Effector memory CD4-positive, alpha-beta T cell (primary cell): Measurements from ENCODE around the gene NLRP10.
"Not testable (repeated sequence)": the region's sequence is repeated elsewhere in the genome, so short reads cannot be mapped to it uniquely, and the experiment has no call there.

ENCODE experiments used
- DNase-seq, 3 donors: peaks; one replicate each; pipeline ENCODE4 v3.0.0-alpha.2; 2020
- H3K27ac ChIP-seq: 2 replicates; pipeline ENCODE4 v1.7.0; 2013; ENCODE audit warnings: mild to moderate bottlenecking, low read length, moderate library complexity; ENCODE audit not compliant: insufficient read depth, poor library complexity, severe bottlenecking
- H3K27me3 ChIP-seq: replicated peaks from 2 replicates; pipeline ENCODE4 v1.7.0; 2013; ENCODE audit warnings: mild to moderate bottlenecking, low read length; ENCODE audit not compliant: insufficient read depth, control insufficient read depth, poor library complexity, severe bottlenecking
- H3K36me3 ChIP-seq: 2 replicates; pipeline ENCODE4 v1.7.0; 2013; ENCODE audit warnings: mild to moderate bottlenecking, low read length, moderate library complexity; ENCODE audit not compliant: control insufficient read depth, insufficient read depth
- H3K4me1 ChIP-seq: 2 replicates; pipeline ENCODE4 v1.7.0; 2013; ENCODE audit warnings: low read length, mild to moderate bottlenecking; ENCODE audit not compliant: control insufficient read depth, insufficient read depth, poor library complexity, severe bottlenecking
- H3K4me3 ChIP-seq: 2 replicates; pipeline ENCODE4 v1.7.0; 2013; ENCODE audit warnings: low read length, low read depth, mild to moderate bottlenecking; ENCODE audit not compliant: insufficient read depth, poor library complexity, severe bottlenecking
- H3K9me3 ChIP-seq: 2 replicates; pipeline ENCODE4 v1.7.0; 2013; ENCODE audit warnings: mild to moderate bottlenecking, low read length, moderate library complexity; ENCODE audit not compliant: control insufficient read depth

The NLRP10 gene

GRCh38 chr11:8002676-8003075, 37.4 kb upstream of the NLRP10 start:
- no peak for DNase-seq
- Histone ChIP-seq H3K36me3 (peaks cover 19% of the 10 kb centered on the region), H3K9me3 (no peaks in the 10 kb centered on the region), H3K27me3 (no peaks in the 10 kb centered on the region), H3K27ac (no peak overlapping the region), H3K4me1 (no peaks in the 10 kb centered on the region), H3K4me3 (no peak overlapping the region)

GRCh38 chr11:8000390-8000789, 35.1 kb upstream of the NLRP10 start:
- H3K36me3 ChIP-seq: peaks cover 42% of the 10 kb centered on the region
- no peaks in the 10 kb centered on the region for H3K27me3 ChIP-seq
- H3K27ac ChIP-seq: no peak overlapping the region
- DNase-seq: no peak
- no peaks in the 10 kb centered on the region for H3K9me3 ChIP-seq
- no peak overlapping the region for H3K4me3 ChIP-seq
- H3K4me1 ChIP-seq: no peaks in the 10 kb centered on the region

- H3K4me1 ChIP-seq: no peaks in the 10 kb centered on the region
- H3K27me3 ChIP-seq: no peaks in the 10 kb centered on the region
- H3K36me3 ChIP-seq: peaks cover 47% of the 10 kb centered on the region
- H3K4me3 ChIP-seq: no peak overlapping the region
- no peak overlapping the region for H3K27ac ChIP-seq
- no peaks in the 10 kb centered on the region for H3K9me3 ChIP-seq
- no peak for DNase-seq
Measured at GRCh38 chr11:7999795-8000194, 34.5 kb upstream of the NLRP10 start.

GRCh38 chr11:7994581-7995278, 29.5 kb upstream of the NLRP10 start:
- DNase-seq: no peak
- peaks cover 79% of the 10 kb centered on the region for H3K36me3 ChIP-seq
- no peak overlapping the region for H3K4me3 ChIP-seq
- H3K27ac ChIP-seq: no peak overlapping the region
- H3K4me1 ChIP-seq: no peaks in the 10 kb centered on the region
- no peaks in the 10 kb centered on the region for H3K9me3 ChIP-seq
- H3K27me3 ChIP-seq: no peaks in the 10 kb centered on the region

- Histone ChIP-seq H3K36me3 (peaks cover 14% of the 10 kb centered on the region), H3K27ac (peak overlapping the region; percentile 68), H3K4me3 (peak overlapping the region; percentile 78), H3K4me1 (peaks cover 24% of the 10 kb centered on the region)
- DNase-seq, H3K9me3 ChIP-seq, H3K27me3 ChIP-seq: not testable (repeated sequence)
Measured at GRCh38 chr11:7987560-7987883, 22.3 kb upstream of the NLRP10 start.

- Histone ChIP-seq H3K27me3 (no peaks in the 10 kb centered on the region), H3K4me1 (peaks cover 24% of the 10 kb centered on the region), H3K9me3 (no peaks in the 10 kb centered on the region), H3K36me3 (peaks cover 8% of the 10 kb centered on the region), H3K4me3 (peak within 1 kb of the TSS; percentile 78), H3K27ac (peak within 1 kb of the TSS; percentile 68)
- DNase-seq: peak; percentile 82 to 91 (median 86)
Measured at GRCh38 chr11:7986768-7987559, 21.7 kb upstream of the NLRP10 start, which contains the start of gene EIF3F. EIF3F (plus strand) TSS chr11:7987337; CDS start chr11:7987353, 16 bp downstream.

GRCh38 chr11:7983832-7984590, 18.8 kb upstream of the NLRP10 start:
- Histone ChIP-seq H3K9me3 (no peaks in the 10 kb centered on the region), H3K36me3 (no peaks in the 10 kb centered on the region), H3K27me3 (no peaks in the 10 kb centered on the region), H3K4me3 (no peak overlapping the region), H3K27ac (no peak overlapping the region), H3K4me1 (peaks cover 20% of the 10 kb centered on the region)
- DNase-seq: no peak

- no peak overlapping the region for H3K4me3 ChIP-seq
- no peak for DNase-seq
- H3K4me1 ChIP-seq: peaks cover 7% of the 10 kb centered on the region
- H3K27ac ChIP-seq: no peak overlapping the region
- no peaks in the 10 kb centered on the region for H3K36me3 ChIP-seq
- H3K27me3 ChIP-seq: no peaks in the 10 kb centered on the region
- H3K9me3 ChIP-seq: no peaks in the 10 kb centered on the region
Measured at GRCh38 chr11:7982582-7983119, 17.4 kb upstream of the NLRP10 start.

- H3K27me3 ChIP-seq: no peaks in the 10 kb centered on the region
- H3K36me3 ChIP-seq: no peaks in the 10 kb centered on the region
- H3K9me3 ChIP-seq: no peaks in the 10 kb centered on the region
- no peak overlapping the region for H3K4me3 ChIP-seq
- no peak overlapping the region for H3K27ac ChIP-seq
- peaks cover 5% of the 10 kb centered on the region for H3K4me1 ChIP-seq
- DNase-seq: no peak
Measured at GRCh38 chr11:7981619-7982157, 16.4 kb upstream of the NLRP10 start.
